Activated naive CD4-positive, alpha-beta T cell treated with anti-CD3 and anti-CD28 coated beads, Interleukin-2, amount 10 ng/mL, durations not matched to agents 7 days and 5 days (primary cell): ENCODE data around the gene USP47.

ENCODE experiments used
- CTCF ChIA-PET: fragments of 350-600 bp; sonication (Branson Sonifier 250); formaldehyde crosslinking; loops from one replicate; lab custom pipeline; 2021; ENCODE audit warnings: antibody characterized with exemption; lab: Charles Lee
- DNase-seq: peaks from one replicate; pipeline ENCODE4 v3.0.0-alpha.2; 2020
- H3K27ac Mint-ChIP-seq: one replicate; pipeline ENCODE4 v1.8.0; 2021; ENCODE audit warnings: mild to moderate bottlenecking, moderate library complexity, mixed read lengths
- H3K27me3 Mint-ChIP-seq: one replicate; pipeline ENCODE4 v1.8.0; 2021; ENCODE audit warnings: mild to moderate bottlenecking, mixed read lengths
- H3K36me3 Mint-ChIP-seq: one replicate; pipeline ENCODE4 v1.8.0; 2021; ENCODE audit warnings: mixed read lengths
- H3K4me1 Mint-ChIP-seq: one replicate; pipeline ENCODE4 v1.8.0; 2021; ENCODE audit warnings: mixed read lengths
- H3K4me3 Mint-ChIP-seq: one replicate; pipeline ENCODE4 v1.8.0; 2021; ENCODE audit warnings: mild to moderate bottlenecking, moderate library complexity, mixed read lengths
- H3K9me3 Mint-ChIP-seq: one replicate; pipeline ENCODE4 v1.8.0; 2021; ENCODE audit warnings: mixed read lengths

The USP47 gene

DNA sequence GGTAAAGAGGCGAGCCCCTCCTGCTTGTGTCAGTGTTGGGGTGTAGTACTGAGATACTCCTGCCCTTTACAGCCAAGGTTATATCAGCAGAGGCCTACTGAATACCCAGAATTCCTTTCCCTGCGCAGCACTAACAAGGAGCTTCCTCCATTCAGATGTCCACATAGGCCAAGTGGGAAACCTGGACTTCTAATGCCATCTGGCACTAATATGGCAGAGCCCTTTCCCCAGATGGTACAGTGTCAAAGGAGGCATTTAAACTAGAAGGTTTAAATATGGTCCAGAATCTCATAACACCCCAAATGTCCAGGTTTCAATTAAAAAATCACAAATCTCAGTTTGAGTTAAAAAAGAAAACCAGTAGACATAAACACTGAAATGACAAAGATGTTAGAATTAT is 68.8 kb downstream of the USP47 start:
- DNase-seq: no peak
- no peaks in the 10 kb centered on the region for H3K27me3 Mint-ChIP-seq
- no peak overlapping the region for H3K27ac Mint-ChIP-seq
- CTCF ChIA-PET: no interaction called here
- H3K4me3 Mint-ChIP-seq: no peak overlapping the region
- H3K4me1 Mint-ChIP-seq: no peaks in the 10 kb centered on the region
- H3K36me3 Mint-ChIP-seq: peaks cover 25% of the 10 kb centered on the region
- H3K9me3 Mint-ChIP-seq: no peaks in the 10 kb centered on the region

DNA sequence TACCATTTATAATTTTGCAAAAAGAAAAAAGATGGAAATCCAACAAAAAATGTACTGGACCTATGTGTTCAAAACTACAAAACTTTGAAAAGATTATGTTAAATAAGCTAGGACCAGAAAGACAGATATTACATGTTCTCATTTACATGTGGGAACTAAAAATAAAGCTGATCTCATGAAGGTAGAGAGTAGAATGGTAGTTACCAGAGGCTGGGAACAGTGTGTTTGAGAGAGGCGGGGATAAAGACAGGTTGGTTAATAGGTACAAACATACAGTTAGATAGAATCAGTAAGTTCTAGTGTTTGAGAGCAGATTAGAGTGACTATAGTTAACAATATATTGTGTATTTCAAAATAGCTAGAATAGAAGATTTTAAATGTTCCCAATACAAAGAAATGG is 71.6 kb downstream of the USP47 start:
- CTCF ChIA-PET: interaction anchor here (1.2 to 1.3 kb wide), 2 partner anchors 19 to 54 kb away, joined by 3 read pairs; no protein-coding TSS in a partner anchor
- H3K36me3 Mint-ChIP-seq: peaks cover 23% of the 10 kb centered on the region
- H3K9me3 Mint-ChIP-seq: no peaks in the 10 kb centered on the region
- H3K4me3 Mint-ChIP-seq: no peak overlapping the region
- H3K27me3 Mint-ChIP-seq: no peaks in the 10 kb centered on the region
- H3K27ac Mint-ChIP-seq: no peak overlapping the region
- no peak for DNase-seq
- no peaks in the 10 kb centered on the region for H3K4me1 Mint-ChIP-seq

DNA sequence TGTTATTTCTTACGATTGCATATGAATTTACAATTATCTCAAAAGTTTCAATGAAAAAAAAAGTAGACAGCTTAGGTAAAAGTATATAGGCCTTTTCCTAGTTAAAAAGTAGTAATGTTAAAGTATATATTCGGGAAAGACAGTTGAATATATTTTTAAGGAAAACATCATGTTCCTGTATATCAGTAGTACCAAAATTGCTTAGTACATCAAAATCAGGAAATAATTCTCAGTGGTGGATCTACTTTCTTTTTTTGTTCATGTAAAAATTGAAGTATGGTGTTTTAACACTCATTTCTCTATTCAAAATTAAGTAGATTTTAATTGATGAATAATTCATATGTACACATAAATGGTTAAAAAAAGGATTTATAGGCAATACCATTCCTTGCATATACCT is 73.9 kb downstream of the USP47 start:
- Mint-ChIP-seq H3K4me3 (no peak overlapping the region), H3K36me3 (peaks cover 17% of the 10 kb centered on the region), H3K27ac (no peak overlapping the region), H3K27me3 (no peaks in the 10 kb centered on the region), H3K9me3 (no peaks in the 10 kb centered on the region), H3K4me1 (no peaks in the 10 kb centered on the region)
- DNase-seq: no peak
- CTCF ChIA-PET: no interaction called here

DNA sequence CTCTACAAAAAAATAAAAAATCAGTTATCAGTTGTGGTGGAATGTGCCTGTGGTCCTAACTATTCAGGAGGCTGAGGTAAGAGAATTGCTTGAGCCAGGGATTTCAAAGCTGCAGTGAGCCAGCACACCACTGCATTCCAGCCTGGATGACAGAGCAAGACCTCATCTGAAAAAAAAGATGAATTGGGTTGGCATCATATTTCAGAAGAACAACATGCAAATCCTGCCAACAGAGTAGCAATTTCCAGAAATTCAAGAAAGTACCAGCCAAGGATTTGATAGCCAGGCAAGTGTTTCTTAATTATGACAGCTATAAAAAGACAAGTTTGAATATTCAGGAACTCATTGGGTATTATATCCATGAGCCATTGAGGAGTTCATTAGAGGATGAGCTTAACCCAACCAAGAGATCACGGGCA is 75.2 kb downstream of the USP47 start:
- DNase-seq: no peak
- no peaks in the 10 kb centered on the region for H3K4me1 Mint-ChIP-seq
- H3K36me3 Mint-ChIP-seq: peaks cover 9% of the 10 kb centered on the region
- H3K9me3 Mint-ChIP-seq: no peaks in the 10 kb centered on the region
- CTCF ChIA-PET: no interaction called here
- no peak overlapping the region for H3K27ac Mint-ChIP-seq
- H3K4me3 Mint-ChIP-seq: no peak overlapping the region
- H3K27me3 Mint-ChIP-seq: no peaks in the 10 kb centered on the region

DNA sequence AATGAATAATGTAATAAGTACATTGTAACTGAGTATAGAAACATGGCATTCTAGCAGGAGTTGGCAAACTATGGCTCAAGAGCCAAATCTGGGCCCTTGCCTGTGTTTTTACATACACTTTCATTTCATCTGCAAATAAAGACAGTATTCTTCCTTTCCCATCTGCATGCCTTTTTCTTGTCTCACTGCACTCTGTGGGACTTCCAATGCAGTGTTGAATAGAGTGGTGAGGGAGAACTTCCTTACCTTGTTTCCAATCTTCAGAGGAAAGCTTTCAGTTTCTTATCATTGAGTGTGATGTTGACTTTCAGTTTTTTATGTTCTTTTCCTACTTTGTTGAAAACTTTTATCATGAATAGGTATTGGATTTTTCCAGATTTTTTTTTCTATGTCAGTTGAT is 82.1 kb downstream of the USP47 start:
- DNase-seq: no peak
- CTCF ChIA-PET: no interaction called here
- Mint-ChIP-seq H3K36me3 (peaks cover 42% of the 10 kb centered on the region), H3K4me1 (peaks cover 16% of the 10 kb centered on the region), H3K4me3 (no peak overlapping the region), H3K27me3 (no peaks in the 10 kb centered on the region), H3K27ac (no peak overlapping the region), H3K9me3 (no peaks in the 10 kb centered on the region)

DNA sequence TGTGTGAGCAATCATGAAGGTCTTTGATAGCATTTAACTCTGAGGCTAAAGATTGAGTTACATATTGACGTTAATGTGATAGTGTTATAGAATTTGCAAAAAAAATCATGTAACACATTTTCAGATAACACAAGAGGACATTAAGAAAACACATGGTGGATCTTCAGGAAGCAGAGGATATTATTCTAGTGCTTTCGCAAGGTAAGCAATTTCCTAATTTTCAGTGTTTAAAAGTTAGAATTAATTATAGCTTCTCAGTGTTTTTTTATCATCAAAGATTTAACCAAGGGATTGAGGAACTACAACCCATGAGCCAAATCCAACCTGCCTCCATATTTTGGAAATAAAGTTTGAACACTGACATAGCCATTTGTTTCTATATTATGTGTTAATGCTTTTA is 88.1 kb downstream of the USP47 start:
- H3K27ac Mint-ChIP-seq: no peak overlapping the region
- CTCF ChIA-PET: interaction anchor here (1.4 to 1.7 kb wide), 2 partner anchors 114 to 351 kb away, joined by 4 to 7 read pairs; no protein-coding TSS in a partner anchor
- no peaks in the 10 kb centered on the region for H3K27me3 Mint-ChIP-seq
- H3K36me3 Mint-ChIP-seq: peaks cover 46% of the 10 kb centered on the region
- DNase-seq: no peak
- H3K4me1 Mint-ChIP-seq: peaks cover 8% of the 10 kb centered on the region
- no peaks in the 10 kb centered on the region for H3K9me3 Mint-ChIP-seq
- no peak overlapping the region for H3K4me3 Mint-ChIP-seq

DNA sequence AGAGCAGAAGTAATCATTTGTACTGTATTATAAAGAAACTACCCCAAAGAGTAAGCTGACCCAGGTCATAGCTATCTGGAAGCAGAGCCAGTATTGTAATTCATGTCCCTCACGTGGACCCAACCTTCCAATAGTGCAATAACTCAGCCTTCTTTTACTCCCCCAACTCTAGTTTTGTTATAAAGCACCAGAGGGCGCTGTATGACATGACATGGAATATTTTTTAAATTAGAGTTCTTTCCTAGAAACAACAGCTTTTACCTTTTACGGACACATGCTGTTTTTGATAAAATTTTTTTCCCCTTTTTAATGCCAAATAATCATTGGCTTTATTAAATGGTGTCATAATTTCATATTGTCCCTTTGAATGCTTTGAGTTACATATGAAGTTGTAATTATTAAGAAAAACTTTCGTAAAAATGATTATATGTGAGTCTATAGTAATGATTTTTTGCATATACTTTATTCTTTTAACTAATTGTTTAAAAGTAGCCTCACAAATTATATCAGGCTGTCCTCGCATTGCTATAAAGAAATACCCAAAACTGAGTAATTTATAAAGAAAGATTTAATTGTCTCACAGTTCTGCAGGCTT is 89.8 kb downstream of the USP47 start:
- Mint-ChIP-seq H3K36me3 (peaks cover 39% of the 10 kb centered on the region), H3K27ac (no peak overlapping the region), H3K4me1 (peaks cover 3% of the 10 kb centered on the region), H3K4me3 (no peak overlapping the region), H3K27me3 (no peaks in the 10 kb centered on the region), H3K9me3 (no peaks in the 10 kb centered on the region)
- DNase-seq: peak; percentile 20
- CTCF ChIA-PET: interaction anchor here (0.9 to 2.8 kb wide), 10 partner anchors 11 to 350 kb away, joined by 3 to 26 read pairs (median 4); no protein-coding TSS in a partner anchor

DNA sequence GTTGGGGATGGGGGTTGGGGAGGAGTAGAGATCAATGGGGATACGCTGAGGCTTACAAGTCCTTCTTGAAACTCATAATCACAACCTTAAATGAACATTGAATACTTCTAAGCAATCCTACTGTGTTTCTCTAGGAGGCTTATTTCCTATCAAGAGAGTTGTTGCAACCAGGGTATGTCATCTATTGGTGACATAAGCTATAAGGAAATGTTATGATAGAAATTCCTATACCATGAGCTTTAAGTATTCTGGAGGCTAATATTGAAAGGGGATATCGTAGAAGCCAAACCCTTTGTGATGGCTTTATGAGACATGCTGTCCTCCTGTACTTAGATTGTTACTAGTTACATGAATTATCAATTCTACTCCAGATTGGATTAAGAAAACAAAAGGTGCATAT is 93.8 kb downstream of the USP47 start:
- no peak overlapping the region for H3K27ac Mint-ChIP-seq
- H3K9me3 Mint-ChIP-seq: no peaks in the 10 kb centered on the region
- no peaks in the 10 kb centered on the region for H3K4me1 Mint-ChIP-seq
- CTCF ChIA-PET: no interaction called here
- no peak overlapping the region for H3K4me3 Mint-ChIP-seq
- H3K27me3 Mint-ChIP-seq: no peaks in the 10 kb centered on the region
- no peak for DNase-seq
- H3K36me3 Mint-ChIP-seq: peaks cover 45% of the 10 kb centered on the region

DNA sequence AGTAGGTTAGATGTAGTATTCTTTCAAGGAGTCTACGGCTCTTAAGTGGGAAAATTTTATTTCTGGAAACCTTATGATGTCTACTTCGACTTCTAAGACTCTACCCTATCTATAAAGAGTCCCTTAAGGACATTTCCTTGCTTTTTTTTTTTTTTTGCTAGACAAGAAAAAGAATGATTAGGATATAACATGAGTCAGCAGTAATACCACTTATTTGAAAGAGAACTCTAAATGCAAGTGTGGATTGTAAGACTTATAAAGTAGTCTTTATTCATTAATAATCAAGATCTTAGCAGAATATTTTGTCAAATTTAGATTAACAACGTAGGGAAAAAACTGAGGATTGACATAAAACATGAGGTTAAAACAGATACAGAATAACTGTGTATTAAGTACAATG is 95.7 kb downstream of the USP47 start:
- no peak overlapping the region for H3K4me3 Mint-ChIP-seq
- no peaks in the 10 kb centered on the region for H3K4me1 Mint-ChIP-seq
- no peak overlapping the region for H3K27ac Mint-ChIP-seq
- peaks cover 50% of the 10 kb centered on the region for H3K36me3 Mint-ChIP-seq
- no peak for DNase-seq
- CTCF ChIA-PET: interaction anchor here (1.3 kb wide), 1 partner anchor 30 kb away, joined by 4 read pairs; no protein-coding TSS in a partner anchor
- H3K9me3 Mint-ChIP-seq: no peaks in the 10 kb centered on the region
- no peaks in the 10 kb centered on the region for H3K27me3 Mint-ChIP-seq

DNA sequence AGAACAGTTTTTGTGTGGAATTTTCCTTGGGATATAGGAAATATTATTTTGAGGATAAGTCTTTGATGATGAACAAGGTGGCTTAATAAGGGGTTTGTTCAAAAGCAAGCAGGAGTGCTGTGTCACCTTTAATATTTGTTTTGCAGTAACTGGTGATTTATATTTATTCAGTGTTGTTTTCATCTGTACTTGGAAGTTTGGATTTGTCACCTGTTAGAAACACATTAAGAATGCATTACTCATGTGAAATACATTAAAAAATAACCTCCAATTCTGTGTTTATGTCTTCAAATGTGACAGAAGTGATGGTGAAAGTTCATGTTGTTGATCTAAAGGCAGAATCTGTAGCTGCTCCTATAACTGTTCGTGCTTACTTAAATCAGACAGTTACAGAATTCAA is 96.2 kb downstream of the USP47 start:
- no peaks in the 10 kb centered on the region for H3K27me3 Mint-ChIP-seq
- no peak for DNase-seq
- H3K4me1 Mint-ChIP-seq: no peaks in the 10 kb centered on the region
- no peaks in the 10 kb centered on the region for H3K9me3 Mint-ChIP-seq
- no peak overlapping the region for H3K27ac Mint-ChIP-seq
- peaks cover 52% of the 10 kb centered on the region for H3K36me3 Mint-ChIP-seq
- CTCF ChIA-PET: interaction anchor here (1.0 to 1.3 kb wide), 2 partner anchors 29 to 88 kb away, joined by 4 to 5 read pairs; no protein-coding TSS in a partner anchor
- H3K4me3 Mint-ChIP-seq: no peak overlapping the region

DNA sequence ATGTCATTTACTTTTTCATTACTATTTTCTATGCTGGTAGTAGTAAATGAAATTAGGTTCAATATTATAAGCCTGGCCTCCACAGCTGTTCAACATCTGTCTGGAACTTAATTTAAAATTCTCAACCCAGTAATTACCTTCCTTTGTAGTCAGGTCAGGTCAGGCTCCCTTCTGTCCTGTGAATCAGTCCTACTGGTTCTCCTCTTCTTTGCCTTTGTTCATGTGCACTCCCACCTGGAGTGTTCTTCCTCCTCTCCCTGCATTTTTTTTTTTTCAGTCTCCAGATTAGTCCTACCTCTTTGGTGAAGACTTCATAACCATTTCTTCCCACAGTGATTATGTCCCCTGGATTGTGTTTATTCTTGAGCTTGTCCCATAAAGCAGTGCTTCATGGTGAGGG is 98.8 kb downstream of the USP47 start:
- CTCF ChIA-PET: interaction anchor here (1.3 kb wide), 1 partner anchor 45 kb away, joined by 3 read pairs; no protein-coding TSS in a partner anchor
- H3K36me3 Mint-ChIP-seq: peaks cover 43% of the 10 kb centered on the region
- DNase-seq: no peak
- H3K4me1 Mint-ChIP-seq: no peaks in the 10 kb centered on the region
- no peak overlapping the region for H3K27ac Mint-ChIP-seq
- no peaks in the 10 kb centered on the region for H3K27me3 Mint-ChIP-seq
- H3K9me3 Mint-ChIP-seq: no peaks in the 10 kb centered on the region
- no peak overlapping the region for H3K4me3 Mint-ChIP-seq

DNA sequence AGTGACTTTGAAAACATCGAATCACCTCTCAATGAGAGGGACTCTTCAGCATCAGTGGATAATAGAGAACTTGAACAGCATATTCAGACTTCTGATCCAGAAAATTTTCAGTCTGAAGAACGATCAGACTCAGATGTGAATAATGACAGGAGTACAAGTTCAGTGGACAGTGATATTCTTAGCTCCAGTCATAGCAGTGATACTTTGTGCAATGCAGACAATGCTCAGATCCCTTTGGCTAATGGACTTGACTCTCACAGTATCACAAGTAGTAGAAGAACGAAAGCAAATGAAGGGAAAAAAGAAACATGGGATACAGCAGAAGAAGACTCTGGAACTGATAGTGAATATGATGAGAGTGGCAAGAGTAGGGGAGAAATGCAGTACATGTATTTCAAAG is 100.9 kb downstream of the USP47 start:
- CTCF ChIA-PET: interaction anchor here (1.2 to 2.5 kb wide), 2 partner anchors 11 to 23 kb away, joined by 4 to 8 read pairs; no protein-coding TSS in a partner anchor
- DNase-seq: no peak
- H3K36me3 Mint-ChIP-seq: peaks cover 33% of the 10 kb centered on the region
- no peaks in the 10 kb centered on the region for H3K27me3 Mint-ChIP-seq
- no peak overlapping the region for H3K4me3 Mint-ChIP-seq
- H3K4me1 Mint-ChIP-seq: no peaks in the 10 kb centered on the region
- H3K9me3 Mint-ChIP-seq: no peaks in the 10 kb centered on the region
- no peak overlapping the region for H3K27ac Mint-ChIP-seq

DNA sequence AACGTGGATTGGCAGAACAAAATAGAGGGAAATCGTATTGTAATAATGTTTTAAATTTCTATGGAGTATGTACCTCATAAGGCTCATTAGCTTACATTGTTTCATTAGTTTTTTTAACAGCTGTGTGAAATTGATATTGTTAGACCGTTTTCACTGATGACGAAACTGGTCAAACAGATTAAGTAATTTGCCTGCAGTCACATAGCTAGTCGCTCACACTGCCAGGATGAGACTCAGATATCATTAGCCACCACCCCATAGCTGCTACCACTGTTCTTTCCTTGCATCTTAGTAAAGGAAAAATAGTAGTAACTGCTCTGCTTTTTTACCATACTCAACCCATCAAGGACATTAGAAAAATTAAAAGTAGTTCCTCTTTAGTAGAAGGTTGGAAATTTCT is 102.7 kb downstream of the USP47 start:
- Mint-ChIP-seq H3K4me1 (no peaks in the 10 kb centered on the region), H3K4me3 (no peak overlapping the region), H3K27me3 (no peaks in the 10 kb centered on the region), H3K9me3 (no peaks in the 10 kb centered on the region), H3K36me3 (peaks cover 28% of the 10 kb centered on the region), H3K27ac (no peak overlapping the region)
- CTCF ChIA-PET: no interaction called here
- no peak for DNase-seq

DNA sequence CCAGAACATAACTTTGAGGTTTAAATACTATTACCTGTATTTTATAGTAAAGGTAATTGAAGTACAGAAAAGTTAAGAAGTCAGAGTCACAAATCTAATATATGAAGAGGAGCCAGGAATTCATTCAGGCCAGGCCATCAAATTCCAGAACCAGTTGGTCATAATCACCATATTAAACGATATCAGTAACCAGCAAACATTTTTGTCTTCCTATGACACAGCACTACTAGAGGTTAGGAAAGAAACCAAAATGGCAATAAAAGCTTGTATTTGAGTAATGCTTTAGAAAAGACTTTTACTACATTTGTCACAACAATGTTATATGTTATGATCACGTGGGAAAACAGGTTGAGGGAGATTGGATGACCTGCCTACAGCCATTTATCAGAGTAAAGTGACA is 104.4 kb downstream of the USP47 start:
- no peaks in the 10 kb centered on the region for H3K9me3 Mint-ChIP-seq
- H3K4me1 Mint-ChIP-seq: no peaks in the 10 kb centered on the region
- H3K36me3 Mint-ChIP-seq: peaks cover 27% of the 10 kb centered on the region
- CTCF ChIA-PET: interaction anchor here (1.5 to 1.6 kb wide), 2 partner anchors 9 to 21 kb away, joined by 4 read pairs; no protein-coding TSS in a partner anchor
- no peak overlapping the region for H3K4me3 Mint-ChIP-seq
- DNase-seq: no peak
- no peak overlapping the region for H3K27ac Mint-ChIP-seq
- no peaks in the 10 kb centered on the region for H3K27me3 Mint-ChIP-seq

DNA sequence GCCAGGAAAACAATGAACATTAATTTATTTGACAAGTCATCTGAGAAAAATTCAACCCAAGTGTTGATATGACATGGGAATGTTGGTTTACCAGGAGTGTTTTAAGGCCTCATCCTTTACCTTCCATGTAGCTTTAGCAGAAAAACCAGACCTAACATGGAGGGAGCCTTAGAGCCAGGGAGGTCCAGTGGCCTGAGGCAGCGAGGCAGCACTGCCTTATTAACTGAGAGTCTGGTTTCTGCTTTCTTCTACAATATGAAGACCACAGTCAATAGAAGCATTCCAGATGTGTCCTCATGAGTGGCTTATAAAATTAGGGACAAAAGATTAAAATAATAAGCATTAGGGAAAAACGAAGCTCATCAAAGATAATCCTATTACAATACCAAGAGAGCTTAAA is 105.1 kb downstream of the USP47 start:
- Mint-ChIP-seq H3K36me3 (peaks cover 32% of the 10 kb centered on the region), H3K9me3 (no peaks in the 10 kb centered on the region), H3K27me3 (no peaks in the 10 kb centered on the region), H3K27ac (no peak overlapping the region), H3K4me1 (no peaks in the 10 kb centered on the region), H3K4me3 (no peak overlapping the region)
- no peak for DNase-seq
- CTCF ChIA-PET: interaction anchor here (1.2 to 1.6 kb wide), 3 partner anchors 8 to 20 kb away, joined by 4 to 7 read pairs (median 4); no protein-coding TSS in a partner anchor
